Measurements from ENCODE around the gene IL22RA2. TPM values are rescaled to one million over a fixed set of nuclear protein-coding genes. Genes with fewer than 3 reads are reported as not detected.

IL22RA2 gene
- total and polyA plus RNA-seq, 11 donors, result 0.03 to 0.21 TPM; not detected in 9

GRCh38 chr6:137218473-137218916, 45.1 kb upstream of the IL22RA2 start:
- TF ChIP-seq, protein P1, sequence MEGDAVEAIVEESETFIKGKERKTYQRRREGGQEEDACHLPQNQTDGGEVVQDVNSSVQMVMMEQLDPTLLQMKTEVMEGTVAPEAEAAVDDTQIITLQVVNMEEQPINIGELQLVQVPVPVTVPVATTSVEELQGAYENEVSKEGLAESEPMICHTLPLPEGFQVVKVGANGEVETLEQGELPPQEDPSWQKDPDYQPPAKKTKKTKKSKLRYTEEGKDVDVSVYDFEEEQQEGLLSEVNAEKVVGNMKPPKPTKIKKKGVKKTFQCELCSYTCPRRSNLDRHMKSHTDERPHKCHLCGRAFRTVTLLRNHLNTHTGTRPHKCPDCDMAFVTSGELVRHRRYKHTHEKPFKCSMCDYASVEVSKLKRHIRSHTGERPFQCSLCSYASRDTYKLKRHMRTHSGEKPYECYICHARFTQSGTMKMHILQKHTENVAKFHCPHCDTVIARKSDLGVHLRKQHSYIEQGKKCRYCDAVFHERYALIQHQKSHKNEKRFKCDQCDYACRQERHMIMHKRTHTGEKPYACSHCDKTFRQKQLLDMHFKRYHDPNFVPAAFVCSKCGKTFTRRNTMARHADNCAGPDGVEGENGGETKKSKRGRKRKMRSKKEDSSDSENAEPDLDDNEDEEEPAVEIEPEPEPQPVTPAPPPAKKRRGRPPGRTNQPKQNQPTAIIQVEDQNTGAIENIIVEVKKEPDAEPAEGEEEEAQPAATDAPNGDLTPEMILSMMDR (IDR thresholded peaks at IDR 0.05), result no peak
- TF ChIP-seq POLR2A (IDR thresholded peaks at IDR 0.05), result no peak
- ATAC-seq (peak; percentile 25 to 64 (median 62)), DNase-seq (peak in 2 of 5 donors; percentile 27 to 32)
- no peaks in the 10 kb centered on the region for H3K27me3 ChIP-seq
- H3K36me3 ChIP-seq, result peaks cover 0 to 11% (median 0%) of the 10 kb centered on the region in 9 donors
- peaks cover 11 to 87% (median 60%) of the 10 kb centered on the region in 12 donors for H3K4me1 ChIP-seq
- intact Hi-C loops (cut with DNase I), result loop anchor here in 5 of 10 donors (1.0 to 10.0 kb wide), 5 partner anchors 16 to 121 kb away; no protein-coding TSS in a partner anchor
- no peaks in the 10 kb centered on the region for H3K9me3 ChIP-seq
- WGBS, 4 donors, result 0 to 2% (median 1%) methylated on average over 13 of the region's 13 CpGs
- peak overlapping the region; percentile 73 to 98 (median 84) for H3K4me3 ChIP-seq
- peak overlapping the region; percentile 96 to 100 (median 99) for H3K27ac ChIP-seq

GRCh38 chr6:137217801-137218472, 44.5 kb upstream of the IL22RA2 start:
- WGBS, 4 donors, result 2 to 9% (median 7%) methylated on average over 12 of the region's 12 CpGs
- intact Hi-C loops (cut with DNase I), result loop anchor here in 5 of 10 donors (1.0 to 10.0 kb wide), 5 partner anchors 17 to 121 kb away; no protein-coding TSS in a partner anchor
- ATAC-seq, result peak; percentile 36 to 45 (median 42)
- TF ChIP-seq, protein P1 (IDR thresholded peaks at IDR 0.05), result no peak
- no peak for TF ChIP-seq POLR2A (IDR thresholded peaks at IDR 0.05)
- Histone ChIP-seq H3K4me1 (peaks cover 6 to 87% (median 63%) of the 10 kb centered on the region in 12 donors), H3K27ac (peak overlapping the region; percentile 96 to 100 (median 99)), H3K27me3 (no peaks in the 10 kb centered on the region), H3K4me3 (peak overlapping the region; percentile 73 to 98 (median 84)), H3K36me3 (peaks cover 0 to 16% (median 0%) of the 10 kb centered on the region in 9 donors), H3K9me3 (no peaks in the 10 kb centered on the region)
- DNase-seq, result peak in 3 of 5 donors; percentile 24 to 57 (median 44)

- Histone ChIP-seq H3K27me3 (no peaks in the 10 kb centered on the region), H3K36me3 (peaks cover 0 to 19% (median 0%) of the 10 kb centered on the region in 9 donors), H3K9me3 (no peaks in the 10 kb centered on the region), H3K27ac (peak overlapping the region; percentile 96 to 100 (median 99)), H3K4me1 (peaks cover 12 to 87% (median 67%) of the 10 kb centered on the region in 12 donors), H3K4me3 (peak overlapping the region; percentile 2 to 98 (median 84))
- intact Hi-C loops (cut with DNase I), result loop anchor here in 5 of 10 donors (5.0 to 10.0 kb wide), 3 partner anchors 45 to 120 kb away; no protein-coding TSS in a partner anchor
- ATAC-seq (peak in 3 of 4 donors; percentile 8 to 17 (median 11)), DNase-seq (peak in 1 of 5 donors; percentile 39)
- WGBS, 4 donors, result 11 to 17% (median 13%) methylated on average over 12 of the region's 12 CpGs
- TF ChIP-seq, protein P1 (IDR thresholded peaks at IDR 0.05), result no peak
- TF ChIP-seq POLR2A (IDR thresholded peaks at IDR 0.05), result no peak
Observed at GRCh38 chr6:137216875-137217553, 43.6 kb upstream of the IL22RA2 start.
